HepG2 (cell line): ENCODE data around the gene IDNK. TPM values are rescaled to one million over a fixed set of nuclear protein-coding genes. Genes with fewer than 3 reads are reported as not detected.

ENCODE experiments used
- BHLHE40 ChIP-seq: IDR thresholded peaks from 2 replicates; pipeline ENCODE4 v1.6.1; 2011; ENCODE audit warnings: low read length, improper control_type of control experiment
- CEBPG ChIP-seq: IDR thresholded peaks from 2 replicates; pipeline ENCODE4 v1.6.1; 2016
- DPF2 ChIP-seq: sonication (generic); formaldehyde crosslinking; IDR thresholded peaks from 2 replicates; pipeline ENCODE4 v1.4.0; 2020; ENCODE audit warnings: mild to moderate bottlenecking, low read depth, missing genetic modification reagents, borderline replicate concordance
- HDAC2 ChIP-seq: sonication (generic); formaldehyde crosslinking; IDR thresholded peaks from 2 replicates; pipeline ENCODE4 v1.4.0; 2020; ENCODE audit warnings: missing genetic modification reagents
- HOMEZ ChIP-seq: IDR thresholded peaks from 2 replicates; pipeline ENCODE4 v1.6.1; 2016; ENCODE audit warnings: low read depth
- JARID2 ChIP-seq: sonication (generic); formaldehyde crosslinking; IDR thresholded peaks from 2 replicates; pipeline ENCODE4 v1.8.1; 2023; ENCODE audit warnings: missing genetic modification reagents, inconsistent platforms; ENCODE audit not compliant: insufficient replicate concordance
- MEIS1 ChIP-seq: sonication (generic); formaldehyde crosslinking; IDR thresholded peaks from 2 replicates; pipeline ENCODE4 v1.9.0; 2021; ENCODE audit warnings: mild to moderate bottlenecking, missing genetic modification reagents, moderate library complexity, borderline replicate concordance
- PAWR ChIP-seq: sonication (generic); formaldehyde crosslinking; IDR thresholded peaks from 2 replicates; pipeline ENCODE4 v1.4.0; 2020; ENCODE audit warnings: missing genetic modification reagents, mild to moderate bottlenecking, borderline replicate concordance
- PITX1 ChIP-seq: sonication (generic); formaldehyde crosslinking; IDR thresholded peaks from 2 replicates; pipeline ENCODE4 v1.5.1; 2020; ENCODE audit warnings: mild to moderate bottlenecking, missing genetic modification reagents
- RAD21 ChIP-seq: fragments of 450-650 bp; formaldehyde crosslinking; IDR thresholded peaks from 2 replicates; pipeline ENCODE4 v1.5.0; 2020; ENCODE audit warnings: mild to moderate bottlenecking
- RARA ChIP-seq: IDR thresholded peaks from 2 replicates; pipeline ENCODE4 v1.6.1; 2016; ENCODE audit warnings: missing genetic modification reagents, missing compliant biosample characterization
- REPIN1 ChIP-seq: sonication (generic); formaldehyde crosslinking; IDR thresholded peaks from 2 replicates; pipeline ENCODE4 v1.8.0; 2022; ENCODE audit warnings: missing genetic modification reagents, low read depth, mild to moderate bottlenecking, borderline replicate concordance
- RFXAP ChIP-seq: sonication (generic); formaldehyde crosslinking; IDR thresholded peaks from 2 replicates; pipeline ENCODE4 v1.4.0; 2020; ENCODE audit warnings: missing genetic modification reagents, borderline replicate concordance
- SMC3 ChIP-seq: IDR thresholded peaks from 2 replicates; pipeline ENCODE4 v1.6.1; 2011; ENCODE audit warnings: low read length, improper control_type of control experiment
- TCF7L2 ChIP-seq: IDR thresholded peaks from 2 replicates; pipeline ENCODE4 v1.6.1; 2011; ENCODE audit warnings: mild to moderate bottlenecking, low read depth, low read length, moderate library complexity
- TEAD3 ChIP-seq: optimal IDR thresholded peaks from 2 replicates; pipeline ENCODE3; 2016; ENCODE audit warnings: borderline replicate concordance
- U2AF2 ChIP-seq: fragments of 200-400 bp; formaldehyde crosslinking; IDR thresholded peaks from 2 replicates; pipeline ENCODE4 v1.6.1; 2017; ENCODE audit warnings: low read depth, mild to moderate bottlenecking, low read length
- YEATS4 ChIP-seq: sonication (generic); formaldehyde crosslinking; IDR thresholded peaks from 2 replicates; pipeline ENCODE4 v1.4.0; 2020; ENCODE audit warnings: missing genetic modification reagents, borderline replicate concordance
- ZFP37 ChIP-seq: sonication (generic); formaldehyde crosslinking; IDR thresholded peaks from 2 replicates; pipeline ENCODE4 v1.4.0; 2020; ENCODE audit warnings: missing genetic modification reagents, borderline replicate concordance
- ZNF33B ChIP-seq: sonication (generic); formaldehyde crosslinking; IDR thresholded peaks from 2 replicates; pipeline ENCODE4 v1.5.1; 2020; ENCODE audit warnings: mild to moderate bottlenecking, missing genetic modification reagents
- ZNF510 ChIP-seq: sonication (generic); formaldehyde crosslinking; IDR thresholded peaks from 2 replicates; pipeline ENCODE4 v1.4.0; 2020; ENCODE audit warnings: low read depth, mild to moderate bottlenecking, missing genetic modification reagents
- ZNF530 ChIP-seq: sonication (generic); formaldehyde crosslinking; IDR thresholded peaks from 2 replicates; pipeline ENCODE4 v1.5.0; 2020; ENCODE audit warnings: low read depth, mild to moderate bottlenecking, missing genetic modification reagents
- polyA plus RNA-seq, 8 experiments: library from polyadenylated mRNA; depleted of rRNA in 3 of 8; stranded (reverse) in 7 of 8; unstranded in 1 of 8; fragments of >200 nt; fragmentation: Illumina TruSeq in 4 of 8; extraction: Trizol in 4 of 8; gene quantifications; 2 replicates each; pipeline versions ENCODE4 v1.2.1 to v1.2.3, GENCODE V29; 2011 to 2016; ENCODE audit warnings: low read depth in 4 of 8, missing spikeins in 1 of 8, mixed read lengths in 1 of 8; ENCODE audit not compliant: insufficient read depth in 1 of 8
- total RNA-seq, 5 experiments: library from RNA; depleted of rRNA; stranded (reverse); fragments of >200 nt; fragmentation: Illumina TruSeq; extraction: Trizol; gene quantifications; 2 replicates each; pipeline ENCODE4 v1.2.3, GENCODE V29; 2016; ENCODE audit warnings: low read depth in 1 of 5
- TF ChIP-seq, protein P1 (sequence below): IDR thresholded peaks from 2 replicates; pipeline ENCODE4 v1.6.1; 2016; ENCODE audit warnings: control low read depth
- TF ChIP-seq, protein P2 (sequence below): sonication (generic); formaldehyde crosslinking; IDR thresholded peaks from 2 replicates; pipeline ENCODE4 v1.5.0; 2020; ENCODE audit warnings: mild to moderate bottlenecking, missing genetic modification reagents, borderline replicate concordance

Gene IDNK
- total and polyA plus RNA-seq, 2 of the 13 experiments (the other 11 are each of a cell fraction or from before 2014, with no cell fraction given), result 3.1 to 4.8 TPM

GRCh38 chr9:83620841-83621636, 1.9 kb upstream of the IDNK start (continued):
- TF ChIP-seq HOMEZ (CRISPR knock-in tag), result no peak
- TF ChIP-seq RFXAP, result 0 out of 2 replicates have a peak, but pooled peaks have one; percentile 26
- TF ChIP-seq ZNF33B (CRISPR knock-in tag), result 0 out of 2 replicates have a peak, but pooled peaks have one; percentile 36
- TF ChIP-seq HDAC2, result peak; percentile 22; the same call in 1 of the 2 replicates
- peak; percentile 95 for TF ChIP-seq SMC3
- TF ChIP-seq RAD21 (CRISPR knock-in tag), result peak; percentile 61
- peak; percentile 47; the same call in 1 of the 2 replicates for TF ChIP-seq MEIS1 (CRISPR knock-in tag)
- TF ChIP-seq, protein P1, sequence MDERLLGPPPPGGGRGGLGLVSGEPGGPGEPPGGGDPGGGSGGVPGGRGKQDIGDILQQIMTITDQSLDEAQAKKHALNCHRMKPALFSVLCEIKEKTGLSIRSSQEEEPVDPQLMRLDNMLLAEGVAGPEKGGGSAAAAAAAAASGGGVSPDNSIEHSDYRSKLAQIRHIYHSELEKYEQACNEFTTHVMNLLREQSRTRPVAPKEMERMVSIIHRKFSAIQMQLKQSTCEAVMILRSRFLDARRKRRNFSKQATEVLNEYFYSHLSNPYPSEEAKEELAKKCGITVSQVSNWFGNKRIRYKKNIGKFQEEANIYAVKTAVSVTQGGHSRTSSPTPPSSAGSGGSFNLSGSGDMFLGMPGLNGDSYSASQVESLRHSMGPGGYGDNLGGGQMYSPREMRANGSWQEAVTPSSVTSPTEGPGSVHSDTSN, result no peak
- TF ChIP-seq PAWR (CRISPR knock-in tag), result no peak
- TF ChIP-seq CEBPG (CRISPR knock-in tag), result peak; percentile 20; the same call in 1 of the 2 replicates
- TF ChIP-seq BHLHE40, result 0 out of 2 replicates have a peak, but pooled peaks have one; percentile 12
- TF ChIP-seq, protein P2, sequence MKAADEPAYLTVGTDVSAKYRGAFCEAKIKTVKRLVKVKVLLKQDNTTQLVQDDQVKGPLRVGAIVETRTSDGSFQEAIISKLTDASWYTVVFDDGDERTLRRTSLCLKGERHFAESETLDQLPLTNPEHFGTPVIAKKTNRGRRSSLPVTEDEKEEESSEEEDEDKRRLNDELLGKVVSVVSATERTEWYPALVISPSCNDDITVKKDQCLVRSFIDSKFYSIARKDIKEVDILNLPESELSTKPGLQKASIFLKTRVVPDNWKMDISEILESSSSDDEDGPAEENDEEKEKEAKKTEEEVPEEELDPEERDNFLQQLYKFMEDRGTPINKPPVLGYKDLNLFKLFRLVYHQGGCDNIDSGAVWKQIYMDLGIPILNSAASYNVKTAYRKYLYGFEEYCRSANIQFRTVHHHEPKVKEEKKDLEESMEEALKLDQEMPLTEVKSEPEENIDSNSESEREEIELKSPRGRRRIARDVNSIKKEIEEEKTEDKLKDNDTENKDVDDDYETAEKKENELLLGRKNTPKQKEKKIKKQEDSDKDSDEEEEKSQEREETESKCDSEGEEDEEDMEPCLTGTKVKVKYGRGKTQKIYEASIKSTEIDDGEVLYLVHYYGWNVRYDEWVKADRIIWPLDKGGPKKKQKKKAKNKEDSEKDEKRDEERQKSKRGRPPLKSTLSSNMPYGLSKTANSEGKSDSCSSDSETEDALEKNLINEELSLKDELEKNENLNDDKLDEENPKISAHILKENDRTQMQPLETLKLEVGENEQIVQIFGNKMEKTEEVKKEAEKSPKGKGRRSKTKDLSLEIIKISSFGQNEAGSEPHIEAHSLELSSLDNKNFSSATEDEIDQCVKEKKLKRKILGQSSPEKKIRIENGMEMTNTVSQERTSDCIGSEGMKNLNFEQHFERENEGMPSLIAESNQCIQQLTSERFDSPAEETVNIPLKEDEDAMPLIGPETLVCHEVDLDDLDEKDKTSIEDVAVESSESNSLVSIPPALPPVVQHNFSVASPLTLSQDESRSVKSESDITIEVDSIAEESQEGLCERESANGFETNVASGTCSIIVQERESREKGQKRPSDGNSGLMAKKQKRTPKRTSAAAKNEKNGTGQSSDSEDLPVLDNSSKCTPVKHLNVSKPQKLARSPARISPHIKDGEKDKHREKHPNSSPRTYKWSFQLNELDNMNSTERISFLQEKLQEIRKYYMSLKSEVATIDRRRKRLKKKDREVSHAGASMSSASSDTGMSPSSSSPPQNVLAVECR (CRISPR knock-in tag), result peak; percentile 44; the same call in 1 of the 2 replicates
- 0 out of 2 replicates have a peak, but pooled peaks have one; percentile 67 for TF ChIP-seq ZNF510 (CRISPR knock-in tag)
- peak; percentile 76 for TF ChIP-seq TEAD3
- TF ChIP-seq DPF2 (CRISPR knock-in tag), result peak; percentile 43; the same call in 1 of the 2 replicates
- TF ChIP-seq JARID2 (CRISPR knock-in tag), result no peak
- 0 out of 2 replicates have a peak, but pooled peaks have one; percentile 21 for TF ChIP-seq PITX1
- no peak for TF ChIP-seq ZFP37
- TF ChIP-seq RARA (CRISPR knock-in tag), result peak; percentile 20; the same call in 1 of the 2 replicates
- TF ChIP-seq ZNF530 (CRISPR knock-in tag), result no peak
- no peak for TF ChIP-seq U2AF2
- TF ChIP-seq TCF7L2, result peak; percentile 79; the same call in 1 of the 2 replicates
- TF ChIP-seq YEATS4 (CRISPR knock-in tag), result peak; percentile 40; the same call in 1 of the 2 replicates
- peak; percentile 40; the same call in 1 of the 2 replicates for TF ChIP-seq REPIN1
